GM20000 (cell line): ENCODE results near the gene OVOL2.

Source experiments
- DNase-seq: peaks from one replicate; pipeline ENCODE4 v3.0.0; 2012; ENCODE audit warnings: low spot score
- CTCF ChIP-seq: IDR thresholded peaks from 2 replicates; pipeline ENCODE4 v1.5.1; 2012; ENCODE audit warnings: mild to moderate bottlenecking, control low read depth; ENCODE audit errors: extremely low read depth, missing control alignments

Gene OVOL2

GRCh38 chr20:17992847-17993513 lies 64.7 kb downstream of the OVOL2 start:
- TF ChIP-seq CTCF, result no peak
- no peak for DNase-seq

- DNase-seq, result no peak
- no peak for TF ChIP-seq CTCF
These were observed 65.5 kb downstream of the OVOL2 start for GRCh38 chr20:17992224-17992637.

- DNase-seq, result no peak
- no peak for TF ChIP-seq CTCF
These were observed 67.3 kb downstream of the OVOL2 start for GRCh38 chr20:17990278-17990972.

GRCh38 chr20:17987988-17988387 lies 69.7 kb downstream of the OVOL2 start:
- no peak for TF ChIP-seq CTCF
- no peak for DNase-seq

- DNase-seq, result no peak
- no peak for TF ChIP-seq CTCF
These were observed 72.2 kb downstream of the OVOL2 start for GRCh38 chr20:17985388-17986018.

GRCh38 chr20:17976305-17976704 lies 81.4 kb downstream of the OVOL2 start:
- no peak for TF ChIP-seq CTCF
- DNase-seq, result no peak
